HG03521 (cell line): ENCODE data around the gene PNLIPRP1.

ENCODE experiments used
- ATAC-seq: cut with Tn5 transposase; IDR thresholded peaks from one replicate; pipeline ENCODE4 v1.9.1; 2021; ENCODE audit warnings: mild to moderate bottlenecking, moderate library complexity; ENCODE audit not compliant: unreplicated experiment

The PNLIPRP1 gene

GRCh38 chr10:116590590-116591444, at the start of gene PNLIPRP1:
PNLIPRP1 (plus strand) TSS chr10:116590959; CDS start chr10:116591130, 171 bp downstream.
- no peak for ATAC-seq

- ATAC-seq: no peak
These were observed 48.6 kb upstream of the PNLIPRP1 start for GRCh38 chr10:116542007-116542677.

GRCh38 chr10:116545122-116545521, 45.6 kb upstream of the PNLIPRP1 start:
- ATAC-seq: no peak

- no peak for ATAC-seq
These were observed 45.0 kb upstream of the PNLIPRP1 start, which contains the start of gene PNLIP for GRCh38 chr10:116545756-116546155. PNLIP (plus strand) TSS chr10:116545931; CDS start chr10:116546093, 162 bp downstream.

GRCh38 chr10:116548301-116548700, 42.5 kb upstream of the PNLIPRP1 start:
- no peak for ATAC-seq

- no peak for ATAC-seq
These were observed 37.3 kb upstream of the PNLIPRP1 start for GRCh38 chr10:116553378-116553980.

- ATAC-seq: no peak
These were observed 36.1 kb upstream of the PNLIPRP1 start for GRCh38 chr10:116554628-116555027.

GRCh38 chr10:116555880-116556279, 34.9 kb upstream of the PNLIPRP1 start:
- ATAC-seq: no peak

GRCh38 chr10:116557305-116557880, 33.4 kb upstream of the PNLIPRP1 start:
- no peak for ATAC-seq

GRCh38 chr10:116565534-116565933, 25.2 kb upstream of the PNLIPRP1 start:
- no peak for ATAC-seq

GRCh38 chr10:116566932-116567331, 23.8 kb upstream of the PNLIPRP1 start:
- no peak for ATAC-seq

- no peak for ATAC-seq
These were observed 23.4 kb upstream of the PNLIPRP1 start for GRCh38 chr10:116567335-116567734.

- ATAC-seq: no peak
These were observed 16.0 kb upstream of the PNLIPRP1 start for GRCh38 chr10:116574797-116575196.

GRCh38 chr10:116587878-116588591, 2.7 kb upstream of the PNLIPRP1 start:
- no peak for ATAC-seq

GRCh38 chr10:116588995-116589394, 1.8 kb upstream of the PNLIPRP1 start:
- no peak for ATAC-seq

GRCh38 chr10:116589926-116590325, 833 bp upstream of the PNLIPRP1 start:
- no peak for ATAC-seq

- no peak for ATAC-seq
These were observed 2.5 kb downstream of the PNLIPRP1 start for GRCh38 chr10:116593139-116593740.

- ATAC-seq: no peak
These were observed 3.8 kb downstream of the PNLIPRP1 start for GRCh38 chr10:116594525-116595035.

GRCh38 chr10:116596062-116596461, 5.3 kb downstream of the PNLIPRP1 start:
- no peak for ATAC-seq

- ATAC-seq: no peak
These were observed 6.8 kb downstream of the PNLIPRP1 start for GRCh38 chr10:116597543-116597942.
